GM18951 (cell line): ENCODE measurements around the gene TGFBR3L.

Experiments
- POLR2A ChIP-seq: IDR thresholded peaks from 4 replicates; pipeline ENCODE4 v1.6.1; 2011; ENCODE audit warnings: mild to moderate bottlenecking; ENCODE audit not compliant: insufficient read length, insufficient read depth; ENCODE audit errors: extremely low read depth
- in situ Hi-C: fragments of 300-500 bp; cut with MboI; formaldehyde crosslinking; loops from one replicate; pipeline ENCODE4 v1.12.0; 2022; ENCODE audit warnings: low sequenced_read_pairs, mixed read lengths, inconsistent platforms; ENCODE audit not compliant: unreplicated experiment

Gene TGFBR3L

GRCh38 chr19:7903244-7904073 lies 11.2 kb upstream of the TGFBR3L start, which contains the start of gene MAP2K7:
Gene MAP2K7, plus strand, starts transcription at chr19:7903877. Its CDS starts 68 bp downstream, at chr19:7903945.
- in situ Hi-C loops = no loop called here
- TF ChIP-seq POLR2A = peak; percentile 93

- in situ Hi-C loops = no loop called here
- TF ChIP-seq POLR2A = no peak
These were observed 10.3 kb upstream of the TGFBR3L start for GRCh38 chr19:7904074-7905020.

- in situ Hi-C loops = no loop called here
- no peak for TF ChIP-seq POLR2A
These were observed 9.4 kb upstream of the TGFBR3L start for GRCh38 chr19:7905268-7905667.

GRCh38 chr19:7905859-7906258 lies 8.8 kb upstream of the TGFBR3L start:
- TF ChIP-seq POLR2A = no peak
- in situ Hi-C loops = no loop called here

- no peak for TF ChIP-seq POLR2A
- in situ Hi-C loops = no loop called here
These were observed 7.5 kb upstream of the TGFBR3L start for GRCh38 chr19:7907122-7907521.

GRCh38 chr19:7907544-7907943 lies 7.1 kb upstream of the TGFBR3L start:
- in situ Hi-C loops = no loop called here
- TF ChIP-seq POLR2A = no peak

- no peak for TF ChIP-seq POLR2A
- in situ Hi-C loops = no loop called here
These were observed 6.4 kb upstream of the TGFBR3L start for GRCh38 chr19:7908078-7908699.

GRCh38 chr19:7908742-7909461 lies 5.7 kb upstream of the TGFBR3L start:
- no peak for TF ChIP-seq POLR2A
- in situ Hi-C loops = no loop called here

- TF ChIP-seq POLR2A = no peak
- in situ Hi-C loops = no loop called here
These were observed 5.1 kb upstream of the TGFBR3L start for GRCh38 chr19:7909471-7910067.

GRCh38 chr19:7910321-7911161 lies 4.1 kb upstream of the TGFBR3L start:
- no peak for TF ChIP-seq POLR2A
- in situ Hi-C loops = no loop called here

- in situ Hi-C loops = no loop called here
- TF ChIP-seq POLR2A = no peak
These were observed 3.0 kb upstream of the TGFBR3L start for GRCh38 chr19:7911508-7912143.
